ENCODE measurements around the gene INO80B. TPM values are rescaled to one million over a fixed set of nuclear protein-coding genes. Genes with fewer than 3 reads are reported as not detected.

The INO80B gene
- total and polyA plus RNA-seq, 9 donors = 9.4 to 60.9 (median 48.6) TPM

DNA sequence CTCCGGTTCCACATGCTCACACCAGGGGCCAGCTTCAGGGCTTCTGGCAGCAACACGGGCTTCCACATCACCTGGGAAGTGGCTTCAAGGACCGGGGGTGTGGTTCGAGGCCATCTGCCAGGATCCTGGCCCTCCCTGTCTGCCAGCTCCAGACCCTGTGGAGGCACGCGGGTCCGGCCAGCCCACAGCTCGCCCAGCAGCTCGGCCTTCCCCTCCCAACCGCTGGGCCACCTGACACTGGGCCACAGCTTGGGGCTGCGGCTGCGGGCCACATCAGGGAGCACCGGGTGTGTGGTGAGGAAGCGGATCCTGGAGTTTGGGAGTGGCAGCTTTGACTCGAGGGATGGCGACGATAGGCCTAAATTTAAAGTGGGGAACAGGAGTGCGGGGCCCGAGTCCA, 40.4 kb upstream of the INO80B start:
- intact Hi-C loops (cut with DNase I) = no loop called here
- WGBS, 3 donors = 24 to 37% (median 26%) methylated on average over 19 of the region's 19 CpGs

DNA sequence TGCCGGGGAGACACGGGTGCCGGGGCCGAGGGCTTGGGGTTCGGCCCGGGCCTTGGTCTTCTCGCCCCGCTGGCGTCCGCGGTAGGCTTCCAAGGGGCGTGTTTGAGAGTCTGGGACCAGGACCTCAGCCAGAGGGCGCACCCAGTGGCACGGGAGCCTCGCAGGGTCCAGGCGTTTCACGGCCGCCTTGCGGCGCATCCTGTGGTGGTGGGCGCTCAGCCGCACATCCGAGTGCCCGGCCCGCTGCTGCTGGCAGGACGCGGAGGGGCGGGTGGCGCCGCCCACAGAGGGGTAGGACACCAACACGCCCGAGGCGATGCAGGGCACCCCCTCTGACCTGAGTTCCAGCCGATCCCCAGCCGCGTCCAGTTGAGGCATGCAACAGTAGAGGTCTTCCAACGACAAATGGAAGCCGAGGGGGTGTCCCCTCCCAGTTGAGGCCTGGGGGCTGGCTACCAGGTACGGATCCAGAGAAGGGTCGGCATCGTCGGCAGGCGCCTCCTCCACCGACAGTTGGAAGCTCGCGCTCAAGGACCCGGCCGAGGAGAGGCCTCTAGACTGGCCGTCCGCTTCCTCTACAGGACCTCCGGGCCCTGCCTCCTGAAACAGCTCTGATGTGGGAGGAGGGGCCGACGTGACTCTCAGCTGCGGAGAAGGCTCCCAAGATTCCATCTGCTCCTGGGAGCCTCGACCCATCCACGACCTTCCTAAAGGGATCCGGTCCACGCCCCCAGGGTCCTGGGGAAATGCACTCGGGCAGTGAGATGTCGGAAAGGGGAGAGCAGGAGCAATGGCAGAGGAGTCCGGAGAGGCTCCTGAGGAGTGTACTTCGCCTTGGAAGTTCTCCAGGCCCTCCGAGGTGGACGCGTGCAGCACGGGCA, 39.8 kb upstream of the INO80B start:
- intact Hi-C loops (cut with DNase I) = no loop called here
- WGBS, 3 donors = 1 to 4% (median 2%) methylated on average over 61 to 66 of the region's 66 CpGs
- H3K27me3 ChIP-seq = no peaks in the 10 kb centered on the region
- peak overlapping the region in 1 of 2 donors; percentile 15 for H3K27ac ChIP-seq
- H3K4me1 ChIP-seq (ENCODE audit: insufficient read depth) = peaks cover 19% of the 10 kb centered on the region
- DNase-seq = peak; percentile 51 to 71 (median 59)
- no peaks in the 10 kb centered on the region for H3K36me3 ChIP-seq
- H3K4me3 ChIP-seq = peak overlapping the region; percentile 44
- no peak for TF ChIP-seq POLR2A (IDR thresholded peaks at IDR 0.05)
- TF ChIP-seq, protein P1, sequence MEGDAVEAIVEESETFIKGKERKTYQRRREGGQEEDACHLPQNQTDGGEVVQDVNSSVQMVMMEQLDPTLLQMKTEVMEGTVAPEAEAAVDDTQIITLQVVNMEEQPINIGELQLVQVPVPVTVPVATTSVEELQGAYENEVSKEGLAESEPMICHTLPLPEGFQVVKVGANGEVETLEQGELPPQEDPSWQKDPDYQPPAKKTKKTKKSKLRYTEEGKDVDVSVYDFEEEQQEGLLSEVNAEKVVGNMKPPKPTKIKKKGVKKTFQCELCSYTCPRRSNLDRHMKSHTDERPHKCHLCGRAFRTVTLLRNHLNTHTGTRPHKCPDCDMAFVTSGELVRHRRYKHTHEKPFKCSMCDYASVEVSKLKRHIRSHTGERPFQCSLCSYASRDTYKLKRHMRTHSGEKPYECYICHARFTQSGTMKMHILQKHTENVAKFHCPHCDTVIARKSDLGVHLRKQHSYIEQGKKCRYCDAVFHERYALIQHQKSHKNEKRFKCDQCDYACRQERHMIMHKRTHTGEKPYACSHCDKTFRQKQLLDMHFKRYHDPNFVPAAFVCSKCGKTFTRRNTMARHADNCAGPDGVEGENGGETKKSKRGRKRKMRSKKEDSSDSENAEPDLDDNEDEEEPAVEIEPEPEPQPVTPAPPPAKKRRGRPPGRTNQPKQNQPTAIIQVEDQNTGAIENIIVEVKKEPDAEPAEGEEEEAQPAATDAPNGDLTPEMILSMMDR (IDR thresholded peaks at IDR 0.05) = peak in 2 of 3 donors; percentile 17 to 32
- no peaks in the 10 kb centered on the region for H3K9me3 ChIP-seq

More for the DNA sequence above, 40.4 kb upstream of the INO80B start:
- TF ChIP-seq, protein P1 (IDR thresholded peaks at IDR 0.05) = no peak
- TF ChIP-seq EP300 (IDR thresholded peaks at IDR 0.05) = no peak
- TF ChIP-seq POLR2A (IDR thresholded peaks at IDR 0.05) = no peak
- DNase-seq = peak in 1 of 5 donors; percentile 43
- Histone ChIP-seq H3K27ac (peak overlapping the region in 1 of 2 donors; percentile 15), H3K4me3 (peak overlapping the region; percentile 44), H3K9me3 (no peaks in the 10 kb centered on the region), H3K27me3 (no peaks in the 10 kb centered on the region), H3K4me1 (ENCODE audit: insufficient read depth) (peaks cover 19% of the 10 kb centered on the region), H3K36me3 (no peaks in the 10 kb centered on the region)

GRCh38 chr2:74415762-74416395, 39.0 kb upstream of the INO80B start:
- H3K27ac ChIP-seq = no peak overlapping the region
- H3K4me3 ChIP-seq = peak overlapping the region; percentile 44
- H3K27me3 ChIP-seq = no peaks in the 10 kb centered on the region
- intact Hi-C loops (cut with DNase I) = no loop called here
- H3K4me1 ChIP-seq (ENCODE audit: insufficient read depth) = peaks cover 20% of the 10 kb centered on the region
- DNase-seq = peak in 1 of 5 donors; percentile 48
- no peaks in the 10 kb centered on the region for H3K9me3 ChIP-seq
- TF ChIP-seq POLR2A (IDR thresholded peaks at IDR 0.05) (no peak), EP300 (IDR thresholded peaks at IDR 0.05) (no peak)
- TF ChIP-seq, protein P1 (IDR thresholded peaks at IDR 0.05) = no peak
- 47 to 52% (median 50%) methylated on average over 35 of the region's 35 CpGs for WGBS, 3 donors
- no peaks in the 10 kb centered on the region for H3K36me3 ChIP-seq

DNA sequence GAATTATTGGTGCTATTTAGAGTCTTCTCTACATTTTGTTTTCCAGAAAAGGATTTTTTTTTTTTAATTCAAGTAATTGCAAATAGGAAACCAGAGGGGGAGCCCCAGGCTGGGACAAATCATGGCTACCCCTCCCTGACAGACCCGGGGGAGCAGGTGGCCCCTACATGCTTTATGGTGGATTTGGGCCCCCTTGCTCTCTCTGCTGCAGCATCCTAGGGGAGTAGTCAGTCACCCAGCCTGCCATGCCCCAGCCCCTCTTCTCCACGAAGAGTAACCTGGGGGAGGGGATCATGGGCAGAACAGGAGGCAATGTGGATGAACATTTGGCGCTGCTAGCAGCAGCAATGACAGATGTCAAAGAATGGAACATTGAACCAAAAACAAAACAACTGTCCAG, 38.1 kb upstream of the INO80B start:
- no peaks in the 10 kb centered on the region for H3K36me3 ChIP-seq
- H3K27ac ChIP-seq = no peak overlapping the region
- H3K4me3 ChIP-seq = no peak overlapping the region
- no peak for DNase-seq
- H3K27me3 ChIP-seq = no peaks in the 10 kb centered on the region
- H3K9me3 ChIP-seq = no peaks in the 10 kb centered on the region
- WGBS, 3 donors = 58 to 69% (median 63%) methylated on average over 3 of the region's 3 CpGs
- intact Hi-C loops (cut with DNase I) = no loop called here
- TF ChIP-seq POLR2A (IDR thresholded peaks at IDR 0.05) (no peak), EP300 (IDR thresholded peaks at IDR 0.05) (no peak)
- TF ChIP-seq, protein P1 (IDR thresholded peaks at IDR 0.05) = no peak
- peaks cover 20% of the 10 kb centered on the region for H3K4me1 ChIP-seq (ENCODE audit: insufficient read depth)

Data from ovary (tissue), 9 donors.